Measurements from ENCODE around the gene RNF40.

DNA sequence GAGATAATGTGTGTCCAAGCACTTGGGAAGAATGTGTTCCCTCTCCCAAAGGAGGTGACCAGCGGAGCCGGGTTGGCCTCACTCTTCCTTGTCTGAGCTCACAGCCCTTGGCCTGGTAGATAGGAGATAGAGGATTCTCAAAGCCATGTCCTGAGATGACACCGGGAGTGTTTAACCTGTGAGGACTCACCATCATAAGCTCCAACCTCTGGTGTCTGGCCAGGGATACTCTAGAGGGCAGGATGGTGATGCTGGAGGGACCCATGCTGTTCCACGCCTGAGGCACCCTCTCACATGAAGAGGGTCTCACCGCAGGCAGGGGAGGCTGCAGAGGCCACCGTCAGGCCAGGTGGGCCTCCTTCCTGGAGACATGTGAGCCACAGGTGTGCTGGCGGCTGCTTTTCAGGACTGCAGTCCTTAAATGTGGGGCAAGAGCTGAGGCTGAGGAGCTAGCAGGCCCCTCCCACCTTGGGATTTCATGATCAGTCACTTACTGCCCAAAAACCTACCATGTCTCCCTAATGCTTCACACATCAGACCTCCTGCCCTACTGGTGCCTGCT, 31.5 kb downstream of the RNF40 start:
- TF ChIP-seq CTCF (conservative IDR thresholded peaks at IDR 0.05 in 1 of 2, IDR thresholded peaks at IDR 0.05 in 1 of 2; ENCODE audit: low read depth in 1 of 2, low read length in 2 of 2) (no peak), EZH2 (IDR thresholded peaks at IDR 0.05; ENCODE audit: low read length, missing control alignments) (no peak)
